Measurements from ENCODE around the gene KANK4.
A peak's percentile ranks its signal among the peaks of the same experiment; 100 is the strongest.
"Not testable (repeated sequence)": the region's sequence is repeated elsewhere in the genome, so short reads cannot be mapped to it uniquely, and the experiment has no call there.

The KANK4 gene

GRCh38 chr1:62237950-62238374, 81.3 kb downstream of the KANK4 start:
- DNase-seq (ENCODE audit: low read depth), result no peak

GRCh38 chr1:62237361-62237760, 81.9 kb downstream of the KANK4 start:
- no peak for DNase-seq (ENCODE audit: low read depth)

GRCh38 chr1:62235576-62235975, 83.7 kb downstream of the KANK4 start:
- DNase-seq (ENCODE audit: low read depth), result no peak

GRCh38 chr1:62234688-62235087, 84.5 kb downstream of the KANK4 start:
- no peak for DNase-seq (ENCODE audit: low read depth)

GRCh38 chr1:62233926-62234450, 85.2 kb downstream of the KANK4 start:
- DNase-seq (ENCODE audit: low read depth), result no peak

- no peak for DNase-seq (ENCODE audit: low read depth)
Measured at GRCh38 chr1:62232871-62233278, 86.4 kb downstream of the KANK4 start.

- peak; percentile 9 for DNase-seq (ENCODE audit: low read depth)
Measured at GRCh38 chr1:62230718-62231117, 88.5 kb downstream of the KANK4 start.

GRCh38 chr1:62229932-62230331, 89.3 kb downstream of the KANK4 start:
- DNase-seq (ENCODE audit: low read depth), result no peak

- DNase-seq (ENCODE audit: low read depth), result no peak
Measured at GRCh38 chr1:62229468-62229867, 89.8 kb downstream of the KANK4 start.

GRCh38 chr1:62228883-62229187, 90.4 kb downstream of the KANK4 start:
- DNase-seq (ENCODE audit: low read depth), result no peak

- no peak for DNase-seq (ENCODE audit: low read depth)
Measured at GRCh38 chr1:62228136-62228882, 90.9 kb downstream of the KANK4 start.

GRCh38 chr1:62227496-62227895, 91.7 kb downstream of the KANK4 start:
- DNase-seq (ENCODE audit: low read depth), result no peak

- no peak for DNase-seq (ENCODE audit: low read depth)
Measured at GRCh38 chr1:62224182-62224581, 95.1 kb downstream of the KANK4 start.

GRCh38 chr1:62222321-62222720, 96.9 kb downstream of the KANK4 start:
- no peak for DNase-seq (ENCODE audit: low read depth)

- no peak for DNase-seq (ENCODE audit: low read depth)
Measured at GRCh38 chr1:62221171-62221570, 98.1 kb downstream of the KANK4 start.

GRCh38 chr1:62220456-62220855, 98.8 kb downstream of the KANK4 start:
- not testable (repeated sequence) for DNase-seq (ENCODE audit: low read depth)

- no peak for DNase-seq (ENCODE audit: low read depth)
Measured at GRCh38 chr1:62218604-62219003, 100.6 kb downstream of the KANK4 start.

GRCh38 chr1:62213075-62213914, 105.9 kb downstream of the KANK4 start:
- DNase-seq (ENCODE audit: low read depth), result no peak

- no peak for DNase-seq (ENCODE audit: low read depth)
Measured at GRCh38 chr1:62212411-62212810, 106.8 kb downstream of the KANK4 start.

- DNase-seq (ENCODE audit: low read depth), result no peak
Measured at GRCh38 chr1:62210960-62211359, 108.3 kb downstream of the KANK4 start.

- DNase-seq (ENCODE audit: low read depth), result no peak
Measured at GRCh38 chr1:62209931-62210595, 109.2 kb downstream of the KANK4 start.

GRCh38 chr1:62208970-62209369, 110.3 kb downstream of the KANK4 start:
- no peak for DNase-seq (ENCODE audit: low read depth)

GRCh38 chr1:62208087-62208486, 111.1 kb downstream of the KANK4 start:
- no peak for DNase-seq (ENCODE audit: low read depth)
